LNCaP clone FGC (cell line): ENCODE data around the gene ITGAD.

ENCODE experiments used
- DNase-seq: peaks from one replicate; pipeline ENCODE4 v3.0.0-alpha.2; 2011; ENCODE audit warnings: low read depth
- H3K4me3 ChIP-seq: 2 replicates; pipeline ENCODE4 v1.5.1; 2011; ENCODE audit warnings: mild to moderate bottlenecking, low read depth, low read length, control low read depth
- TF ChIP-seq, protein P1 (sequence below): IDR thresholded peaks from 2 replicates; pipeline ENCODE4 v1.5.1; 2012; ENCODE audit warnings: mild to moderate bottlenecking; ENCODE audit not compliant: control insufficient read depth, insufficient read depth; ENCODE audit errors: extremely low read depth

Gene ITGAD

DNA sequence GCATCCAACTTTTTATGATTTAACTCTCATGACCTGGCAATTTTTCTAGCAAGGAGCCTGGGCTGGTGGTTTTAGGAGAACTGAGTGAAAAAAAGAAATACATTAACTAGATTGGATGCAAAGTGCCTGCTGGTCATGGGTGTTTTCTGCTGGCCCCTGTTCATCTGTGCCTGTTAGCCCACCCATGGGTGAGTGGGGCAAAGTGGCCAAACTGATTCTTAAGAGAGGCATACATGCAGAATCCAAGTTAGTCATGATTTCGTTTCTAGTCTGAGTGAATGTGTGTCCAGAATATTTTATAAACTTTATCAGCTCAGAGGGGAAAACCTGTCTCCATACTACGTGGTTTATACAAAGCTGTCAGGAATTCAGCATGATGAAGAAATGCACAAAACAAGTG is 4.6 kb upstream of the ITGAD start:
- H3K4me3 ChIP-seq, result no peak overlapping the region
- TF ChIP-seq, protein P1, sequence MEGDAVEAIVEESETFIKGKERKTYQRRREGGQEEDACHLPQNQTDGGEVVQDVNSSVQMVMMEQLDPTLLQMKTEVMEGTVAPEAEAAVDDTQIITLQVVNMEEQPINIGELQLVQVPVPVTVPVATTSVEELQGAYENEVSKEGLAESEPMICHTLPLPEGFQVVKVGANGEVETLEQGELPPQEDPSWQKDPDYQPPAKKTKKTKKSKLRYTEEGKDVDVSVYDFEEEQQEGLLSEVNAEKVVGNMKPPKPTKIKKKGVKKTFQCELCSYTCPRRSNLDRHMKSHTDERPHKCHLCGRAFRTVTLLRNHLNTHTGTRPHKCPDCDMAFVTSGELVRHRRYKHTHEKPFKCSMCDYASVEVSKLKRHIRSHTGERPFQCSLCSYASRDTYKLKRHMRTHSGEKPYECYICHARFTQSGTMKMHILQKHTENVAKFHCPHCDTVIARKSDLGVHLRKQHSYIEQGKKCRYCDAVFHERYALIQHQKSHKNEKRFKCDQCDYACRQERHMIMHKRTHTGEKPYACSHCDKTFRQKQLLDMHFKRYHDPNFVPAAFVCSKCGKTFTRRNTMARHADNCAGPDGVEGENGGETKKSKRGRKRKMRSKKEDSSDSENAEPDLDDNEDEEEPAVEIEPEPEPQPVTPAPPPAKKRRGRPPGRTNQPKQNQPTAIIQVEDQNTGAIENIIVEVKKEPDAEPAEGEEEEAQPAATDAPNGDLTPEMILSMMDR, result no peak
- DNase-seq, result no peak

GRCh38 chr16:31390504-31391041 is 2.6 kb upstream of the ITGAD start:
- TF ChIP-seq, protein P1, result no peak
- H3K4me3 ChIP-seq, result no peak overlapping the region
- DNase-seq, result no peak

- H3K4me3 ChIP-seq, result no peak overlapping the region
- TF ChIP-seq, protein P1, result no peak
- no peak for DNase-seq
These were observed 2.5 kb downstream of the ITGAD start for GRCh38 chr16:31395647-31396046.

DNA sequence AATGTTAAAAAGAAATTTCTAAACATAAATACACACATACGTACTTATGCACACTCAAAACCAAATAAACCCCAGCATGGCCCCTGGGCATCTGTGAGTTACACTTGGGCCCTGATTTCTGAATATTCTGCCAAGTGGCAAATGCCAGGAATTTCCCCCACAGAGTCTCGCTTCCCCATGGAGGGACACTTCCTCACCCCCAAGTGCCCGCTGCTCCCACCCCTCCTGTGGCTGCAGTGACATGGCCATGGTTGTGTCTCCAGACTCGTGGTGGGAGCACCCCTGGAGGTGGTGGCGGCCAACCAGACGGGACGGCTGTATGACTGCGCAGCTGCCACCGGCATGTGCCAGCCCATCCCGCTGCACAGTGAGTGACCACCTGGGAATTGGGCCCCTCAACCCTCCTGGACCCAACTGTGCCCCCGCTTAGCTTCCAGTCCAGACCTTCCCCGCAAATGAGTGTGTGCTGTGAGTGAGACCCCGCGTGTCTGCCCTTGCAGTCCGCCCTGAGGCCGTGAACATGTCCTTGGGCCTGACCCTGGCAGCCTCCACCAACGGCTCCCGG is 4.0 kb downstream of the ITGAD start:
- no peak overlapping the region for H3K4me3 ChIP-seq
- no peak for DNase-seq
- TF ChIP-seq, protein P1, result no peak

DNA sequence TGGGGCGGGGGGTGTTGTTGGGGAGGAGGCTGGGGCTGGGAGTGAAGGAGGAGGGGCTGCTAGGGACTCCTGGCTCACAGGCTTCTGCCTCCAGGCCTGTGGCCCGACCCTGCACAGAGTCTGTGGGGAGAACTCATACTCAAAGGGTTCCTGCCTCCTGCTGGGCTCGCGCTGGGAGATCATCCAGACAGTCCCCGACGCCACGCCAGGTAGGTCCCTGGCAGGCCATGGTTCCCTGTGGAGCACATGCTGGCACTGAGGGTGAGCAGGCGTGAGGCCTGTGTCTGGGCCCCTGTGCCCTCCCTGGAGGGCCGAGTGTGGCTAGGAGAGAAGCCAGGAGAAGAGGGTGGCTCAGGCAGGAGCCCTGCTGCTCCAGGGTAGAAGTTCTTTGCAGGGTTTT is 4.6 kb downstream of the ITGAD start:
- TF ChIP-seq, protein P1, result no peak
- no peak overlapping the region for H3K4me3 ChIP-seq
- no peak for DNase-seq

DNA sequence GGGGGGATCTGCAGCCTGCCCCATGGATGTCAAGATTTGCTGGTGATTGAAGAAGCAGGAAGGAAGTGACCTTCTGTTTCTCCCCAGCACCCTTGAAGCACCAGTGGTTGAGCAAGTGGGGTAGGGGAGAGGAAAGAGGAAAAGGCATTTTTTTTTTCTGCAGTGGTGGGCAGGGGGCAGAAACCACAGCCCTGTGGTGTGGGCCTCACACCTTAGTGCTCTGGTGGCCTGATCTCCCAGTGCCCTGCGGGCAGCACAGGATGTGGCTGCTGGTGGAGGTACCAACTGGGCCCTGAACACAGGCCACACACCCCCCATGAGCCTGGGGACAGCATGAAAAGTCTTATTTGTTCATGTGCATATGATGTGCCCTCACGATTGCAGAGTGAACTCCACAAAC is 7.1 kb downstream of the ITGAD start:
- no peak overlapping the region for H3K4me3 ChIP-seq
- DNase-seq, result no peak
- TF ChIP-seq, protein P1, result no peak

DNA sequence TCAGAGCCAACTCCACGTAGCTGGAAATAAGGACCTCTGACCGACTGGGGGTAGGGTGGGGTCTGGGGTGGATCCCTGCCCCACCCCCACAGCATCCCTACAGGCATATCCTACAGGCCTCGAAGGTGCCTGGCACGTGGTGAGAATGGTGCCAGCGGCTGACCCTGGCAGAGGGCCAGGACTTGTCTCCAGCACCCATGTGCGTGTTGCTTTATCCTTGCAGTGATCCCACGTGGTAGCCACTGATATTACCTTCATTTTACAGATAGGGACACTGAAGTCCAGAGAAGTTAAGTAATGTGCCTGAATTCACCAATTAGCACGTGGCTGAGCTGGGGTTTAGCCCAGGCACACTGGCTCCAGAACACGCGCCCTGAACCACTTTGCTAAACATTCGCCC is 8.3 kb downstream of the ITGAD start:
- no peak overlapping the region for H3K4me3 ChIP-seq
- TF ChIP-seq, protein P1, result no peak
- DNase-seq, result no peak
